Left renal pelvis (tissue), 4 donors: ENCODE measurements around the gene LY6G5B. TPM values are rescaled to one million over a fixed set of nuclear protein-coding genes. Genes with fewer than 3 reads are reported as not detected.

ENCODE experiments used
- DNase-seq, 4 donors: peaks; one replicate each; pipeline ENCODE4 v3.0.0-alpha.2; 2013; ENCODE audit warnings: low read depth in 4 of 4, low spot score in 3 of 4
- polyA plus RNA-seq, 4 donors: library from polyadenylated mRNA; unstranded; fragments of 120-200 nt; gene quantifications; one replicate each; pipeline ENCODE4 v1.2.1, GENCODE V29; 2013; ENCODE audit not compliant: insufficient read length in 4 of 4

Gene LY6G5B
- polyA plus RNA-seq, 4 donors, result 16.6 to 28.7 (median 20.9) TPM

DNA sequence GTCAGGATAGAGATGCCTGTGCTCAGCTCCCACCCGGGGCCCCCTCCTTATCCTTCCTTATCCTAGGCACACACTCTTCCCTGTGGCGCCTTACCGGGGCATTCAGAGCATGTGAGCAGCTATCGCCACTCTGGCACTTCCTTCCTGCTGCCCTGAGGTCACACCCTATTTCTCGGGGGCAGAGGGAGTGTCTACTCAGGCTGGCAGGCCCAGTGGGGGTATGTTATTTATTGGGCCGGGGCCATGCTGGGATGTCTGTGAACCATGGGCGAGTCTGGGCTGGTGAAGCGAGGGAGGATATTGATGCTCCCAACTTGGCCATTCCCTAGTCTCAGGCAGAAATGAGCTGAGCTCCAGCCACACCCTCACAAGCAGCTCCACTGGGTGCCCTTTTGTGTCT, 41.5 kb downstream of the LY6G5B start:
- no peak for DNase-seq

- no peak for DNase-seq
Observed at GRCh38 chr6:31712296-31712695, 42.5 kb downstream of the LY6G5B start.

DNA sequence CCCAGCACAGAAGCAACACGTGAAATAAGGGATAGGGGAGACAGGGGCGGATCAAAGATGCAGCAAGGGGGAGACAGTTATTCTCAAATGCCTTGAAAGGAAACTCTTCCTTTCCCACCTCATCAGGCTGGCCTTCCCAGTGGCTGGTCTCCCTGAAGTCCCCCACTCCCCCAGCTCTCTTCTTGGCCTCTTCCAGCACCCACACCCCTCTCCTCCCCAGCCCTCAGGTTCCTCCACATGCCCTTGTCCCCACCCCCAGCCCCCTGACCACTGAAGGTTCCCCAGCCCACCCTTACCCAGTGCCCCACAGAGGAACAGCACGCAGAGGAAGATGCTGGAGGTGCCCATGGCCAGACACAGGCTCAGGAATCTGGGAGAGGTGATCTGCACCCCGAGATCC, 43.7 kb downstream of the LY6G5B start:
- no peak for DNase-seq

GRCh38 chr6:31713991-31714684, 44.4 kb downstream of the LY6G5B start:
- no peak for DNase-seq

GRCh38 chr6:31715022-31715958, 45.5 kb downstream of the LY6G5B start, which contains the start of gene LY6G6D:
Gene LY6G6D, plus strand, starts transcription at chr6:31715348. Its CDS starts 8 bp downstream, at chr6:31715356.
- no peak for DNase-seq

DNA sequence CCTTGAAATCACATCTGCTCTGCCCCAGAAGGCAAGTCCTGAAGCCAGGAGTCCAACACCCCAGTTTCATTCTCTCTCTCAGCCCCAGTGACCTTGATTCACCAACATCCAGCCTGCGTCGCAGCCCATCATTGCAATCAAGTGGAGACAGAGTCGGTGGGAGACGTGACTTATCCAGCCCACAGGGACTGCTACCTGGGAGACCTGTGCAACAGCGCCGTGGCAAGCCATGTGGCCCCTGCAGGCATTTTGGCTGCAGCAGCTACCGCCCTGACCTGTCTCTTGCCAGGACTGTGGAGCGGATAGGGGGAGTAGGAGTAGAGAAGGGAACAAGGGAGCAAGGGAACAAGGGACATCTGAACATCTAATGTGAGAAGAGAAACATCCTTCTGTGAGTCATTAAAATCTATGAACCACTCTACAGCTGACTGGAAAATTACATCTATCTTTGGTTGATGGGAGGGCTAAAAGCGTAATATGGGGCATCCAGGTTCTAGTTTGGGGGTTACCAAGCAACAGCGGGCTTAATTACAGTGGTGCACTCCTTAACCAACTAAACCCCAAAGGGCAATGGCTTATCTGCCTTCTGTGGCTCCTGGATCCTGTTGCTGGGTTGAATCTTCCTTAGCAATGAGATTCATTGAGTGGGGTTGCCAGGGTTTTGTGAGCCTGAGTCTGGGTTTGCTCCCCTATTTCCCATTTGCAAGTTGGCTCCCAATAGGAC, 47.9 kb downstream of the LY6G5B start:
- DNase-seq, result no peak

GRCh38 chr6:31718265-31718664, 48.5 kb downstream of the LY6G5B start:
- DNase-seq, result no peak

DNA sequence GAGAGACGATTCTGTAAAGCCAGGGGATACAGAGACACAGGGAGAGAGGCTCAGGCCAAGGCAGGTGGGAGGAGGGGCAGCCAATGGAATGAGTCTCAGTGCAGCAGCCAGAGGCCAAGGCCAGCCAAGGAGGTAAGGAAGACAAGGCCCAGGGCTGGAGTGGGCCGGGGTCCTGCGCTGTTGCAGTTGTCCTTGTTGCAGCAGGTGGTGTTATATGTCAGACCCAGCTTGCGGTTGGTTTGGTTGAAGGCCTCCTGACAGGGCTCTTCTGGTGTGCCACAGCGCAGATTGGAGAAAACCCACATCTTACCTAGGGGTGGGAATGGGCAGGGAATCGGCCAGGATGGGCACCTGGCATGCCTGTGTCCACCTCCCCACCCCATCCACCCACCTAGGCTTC, 49.2 kb downstream of the LY6G5B start:
- no peak for DNase-seq

GRCh38 chr6:31720196-31720770, 50.5 kb downstream of the LY6G5B start:
- no peak for DNase-seq

DNA sequence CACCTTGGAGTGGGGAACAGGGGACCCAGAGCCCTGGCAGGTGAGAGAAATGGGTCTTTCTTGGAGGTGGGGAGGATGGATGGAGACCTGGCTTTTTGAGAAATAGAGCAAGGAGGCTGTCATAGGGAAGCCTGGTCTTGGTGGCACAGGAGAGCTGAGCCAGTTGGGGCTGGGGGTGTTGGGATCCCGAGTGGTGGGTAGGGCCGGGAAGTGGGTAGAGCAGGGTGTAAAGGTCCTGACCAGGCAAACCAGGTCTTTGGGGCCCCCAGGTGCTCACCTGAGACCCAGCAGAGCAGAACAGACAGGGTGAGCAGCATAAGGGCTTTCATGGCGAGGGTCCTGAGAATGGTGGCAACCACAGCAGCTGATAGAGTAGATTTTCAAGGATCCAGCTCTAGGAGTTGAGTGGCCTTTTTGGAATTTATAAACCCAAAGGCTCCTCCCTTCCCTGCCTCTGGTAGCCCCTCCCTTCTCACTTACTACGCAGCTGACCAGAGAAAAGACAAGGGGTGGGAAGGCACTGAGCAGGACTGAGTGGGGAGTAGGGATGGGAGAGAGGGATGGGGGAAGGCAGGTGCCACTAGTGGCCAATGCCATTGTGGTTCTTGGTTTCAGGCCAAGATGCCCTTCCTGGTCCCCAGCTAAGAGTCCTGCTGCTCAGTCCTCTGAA, 51.7 kb downstream of the LY6G5B start, which contains the start of gene LY6G6C:
TSS of gene LY6G6C (minus strand) at position 396 of the 670 bp plus-strand sequence. CDS start at position 329, 67 bp downstream.
- no peak for DNase-seq

GRCh38 chr6:31722173-31722572, 52.4 kb downstream of the LY6G5B start:
- no peak for DNase-seq

Other genes with a start within 250 kb of the LY6G5B start
- gene MICB, start 171.8 kb upstream of the LY6G5B start, polyA plus RNA-seq, result 1 to 10 TPM in 3 of 4 donors, under 1 TPM in 1; 0.49 to 2.3 (median 1.0) TPM
- 10 to 100 TPM in 3 of 4 donors, under 1 TPM in 1; 0.27 to 18.6 (median 12.8) TPM for gene MCCD1, start 141.0 kb upstream of the LY6G5B start, polyA plus RNA-seq
- gene DDX39B, start 128.0 kb upstream of the LY6G5B start, polyA plus RNA-seq, result 100 to 1,000 TPM; 448 to 682 (median 553) TPM
- 1 to 10 TPM; 4.8 to 9.4 (median 6.4) TPM for gene ATP6V1G2, start 123.4 kb upstream of the LY6G5B start, polyA plus RNA-seq
- 10 to 100 TPM; 18.3 to 28.7 (median 19.7) TPM for gene NFKBIL1, start 122.4 kb upstream of the LY6G5B start, polyA plus RNA-seq
- gene LTA, start 97.7 kb upstream of the LY6G5B start, polyA plus RNA-seq, result under 1 TPM; 0.23 to 0.43 (median 0.36) TPM
- 1 to 10 TPM in 1 of 4 donors, under 1 TPM in 2, not detected in 1; 0.23 to 2.5 (median 0.29) TPM for gene TNF, start 94.4 kb upstream of the LY6G5B start, polyA plus RNA-seq
- 1 to 10 TPM in 3 of 4 donors, under 1 TPM in 1; 0.66 to 2.0 (median 1.6) TPM for gene LTB, start 87.6 kb upstream of the LY6G5B start, polyA plus RNA-seq
- gene LST1, start 83.7 kb upstream of the LY6G5B start, polyA plus RNA-seq, result 10 to 100 TPM in 1 of 4 donors, 1 to 10 TPM in 3; 4.6 to 10.3 (median 4.9) TPM
- gene NCR3, start 77.0 kb upstream of the LY6G5B start, polyA plus RNA-seq, result under 1 TPM in 2 of 4 donors, not detected in 2; 0.17 to 0.20 TPM
- 10 to 100 TPM; 43.3 to 77.0 (median 73.6) TPM for gene AIF1, start 54.7 kb upstream of the LY6G5B start, polyA plus RNA-seq
- gene PRRC2A, start 49.3 kb upstream of the LY6G5B start, polyA plus RNA-seq, result 100 to 1,000 TPM; 143 to 224 (median 174) TPM
- 100 to 1,000 TPM; 186 to 278 (median 241) TPM for gene BAG6, start 17.3 kb upstream of the LY6G5B start, polyA plus RNA-seq
- gene APOM, start 14.1 kb upstream of the LY6G5B start, polyA plus RNA-seq, result 100 to 1,000 TPM in 2 of 4 donors, 10 to 100 TPM in 2; 10.1 to 106 (median 83.8) TPM
- 10 to 100 TPM; 15.8 to 21.1 (median 19.0) TPM for gene C6orf47, start 9.2 kb upstream of the LY6G5B start, polyA plus RNA-seq
- gene GPANK1, start 5.0 kb upstream of the LY6G5B start, polyA plus RNA-seq, result 10 to 100 TPM; 16.8 to 28.9 (median 24.9) TPM
- gene CSNK2B, start 3.9 kb upstream of the LY6G5B start, polyA plus RNA-seq, result 100 to 1,000 TPM; 184 to 243 (median 239) TPM
- gene LY6G5C, start 11.1 kb downstream of the LY6G5B start, polyA plus RNA-seq, result 1 to 10 TPM; 1.6 to 5.9 (median 2.6) TPM
- gene ABHD16A, start 33.3 kb downstream of the LY6G5B start, polyA plus RNA-seq, result 10 to 100 TPM; 50.1 to 67.5 (median 55.9) TPM
- 1 to 10 TPM in 1 of 4 donors, under 1 TPM in 2, not detected in 1; 0.30 to 1.5 (median 0.52) TPM for gene LY6G6F, start 36.9 kb downstream of the LY6G5B start, polyA plus RNA-seq
- not detected for gene LY6G6D, start 45.4 kb downstream of the LY6G5B start, polyA plus RNA-seq
- gene LY6G6C, start 51.8 kb downstream of the LY6G5B start, polyA plus RNA-seq, result under 1 TPM in 3 of 4 donors, not detected in 1; 0.45 to 0.74 (median 0.63) TPM
- 1 to 10 TPM; 1.1 to 2.9 (median 1.4) TPM for gene MPIG6B, start 53.4 kb downstream of the LY6G5B start, polyA plus RNA-seq
- gene DDAH2, start 59.3 kb downstream of the LY6G5B start, polyA plus RNA-seq, result 100 to 1,000 TPM; 150 to 213 (median 182) TPM
- 100 to 1,000 TPM; 201 to 309 (median 278) TPM for gene CLIC1, start 66.6 kb downstream of the LY6G5B start, polyA plus RNA-seq
- 10 to 100 TPM; 14.2 to 51.0 (median 25.2) TPM for gene MSH5, start 70.0 kb downstream of the LY6G5B start, polyA plus RNA-seq
- 10 to 100 TPM in 2 of 4 donors, 1 to 10 TPM in 2; 2.7 to 13.0 (median 7.9) TPM for gene SAPCD1, start 92.7 kb downstream of the LY6G5B start, polyA plus RNA-seq
- gene VWA7, start 107.4 kb downstream of the LY6G5B start, polyA plus RNA-seq, result 10 to 100 TPM in 1 of 4 donors, 1 to 10 TPM in 3; 1.5 to 11.1 (median 5.5) TPM
- 10 to 100 TPM; 42.7 to 67.9 (median 60.0) TPM for gene VARS1, start 125.8 kb downstream of the LY6G5B start, polyA plus RNA-seq
- 10 to 100 TPM; 71.4 to 84.9 (median 84.3) TPM for gene LSM2, start 137.0 kb downstream of the LY6G5B start, polyA plus RNA-seq
- gene HSPA1L, start 145.3 kb downstream of the LY6G5B start, polyA plus RNA-seq, result 1 to 10 TPM; 3.1 to 4.4 (median 3.7) TPM
- 100 to 1,000 TPM in 3 of 4 donors, 10 to 100 TPM in 1; 88.1 to 159 (median 116) TPM for gene HSPA1A, start 145.6 kb downstream of the LY6G5B start, polyA plus RNA-seq
- 100 to 1,000 TPM; 111 to 507 (median 160) TPM for gene HSPA1B, start 157.8 kb downstream of the LY6G5B start, polyA plus RNA-seq
- gene NEU1, start 192.8 kb downstream of the LY6G5B start, polyA plus RNA-seq, result 10 to 100 TPM; 23.9 to 77.5 (median 69.9) TPM
- 10 to 100 TPM in 3 of 4 donors, 1 to 10 TPM in 1; 2.4 to 53.4 (median 41.4) TPM for gene SLC44A4, start 209.0 kb downstream of the LY6G5B start, polyA plus RNA-seq
- 10 to 100 TPM; 69.0 to 99.0 (median 77.6) TPM for gene EHMT2, start 227.7 kb downstream of the LY6G5B start, polyA plus RNA-seq
- 10 to 100 TPM; 17.7 to 28.9 (median 22.0) TPM for gene ZBTB12, start 232.1 kb downstream of the LY6G5B start, polyA plus RNA-seq